HG03175 (cell line): ENCODE results near the gene EBF3.

Experiments used
- ATAC-seq: cut with Tn5 transposase; IDR thresholded peaks from one replicate; pipeline ENCODE4 v1.9.1; 2021; ENCODE audit warnings: mild to moderate bottlenecking, moderate library complexity; ENCODE audit not compliant: unreplicated experiment

The EBF3 gene

GRCh38 chr10:129912986-129913695, 50.9 kb downstream of the EBF3 start:
- ATAC-seq: no peak

GRCh38 chr10:129912166-129912917, 51.7 kb downstream of the EBF3 start:
- no peak for ATAC-seq

- no peak for ATAC-seq
These were observed 52.5 kb downstream of the EBF3 start for GRCh38 chr10:129911451-129912165.

GRCh38 chr10:129910861-129911260, 53.2 kb downstream of the EBF3 start:
- no peak for ATAC-seq

- ATAC-seq: no peak
These were observed 54.4 kb downstream of the EBF3 start for GRCh38 chr10:129909531-129910256.

- ATAC-seq: no peak
These were observed 55.0 kb downstream of the EBF3 start for GRCh38 chr10:129909080-129909479.

GRCh38 chr10:129908406-129908805, 55.7 kb downstream of the EBF3 start:
- no peak for ATAC-seq

GRCh38 chr10:129905553-129905952, 58.5 kb downstream of the EBF3 start:
- ATAC-seq: no peak

GRCh38 chr10:129904323-129904722, 59.8 kb downstream of the EBF3 start:
- ATAC-seq: no peak

- ATAC-seq: no peak
These were observed 62.6 kb downstream of the EBF3 start for GRCh38 chr10:129901389-129902006.

- no peak for ATAC-seq
These were observed 63.2 kb downstream of the EBF3 start for GRCh38 chr10:129900825-129901224.

GRCh38 chr10:129899276-129900130, 64.6 kb downstream of the EBF3 start:
- no peak for ATAC-seq

- no peak for ATAC-seq
These were observed 65.3 kb downstream of the EBF3 start for GRCh38 chr10:129898706-129899268.

GRCh38 chr10:129897871-129898626, 66.0 kb downstream of the EBF3 start:
- no peak for ATAC-seq

GRCh38 chr10:129896860-129897200, 67.2 kb downstream of the EBF3 start:
- no peak for ATAC-seq

GRCh38 chr10:129896136-129896859, 67.8 kb downstream of the EBF3 start:
- ATAC-seq: no peak

- no peak for ATAC-seq
These were observed 68.3 kb downstream of the EBF3 start for GRCh38 chr10:129895811-129896135.

GRCh38 chr10:129894698-129895097, 69.4 kb downstream of the EBF3 start:
- ATAC-seq: no peak
